IPS-18c (cell line): Measurements from ENCODE around the gene MAGEA6.
"Not testable (repeated sequence)": the region's sequence is repeated elsewhere in the genome, so short reads cannot be mapped to it uniquely, and the experiment has no call there.

ENCODE experiments used
- H3K4me3 ChIP-seq: 2 replicates; pipeline ENCODE4 v1.7.0; 2013; ENCODE audit warnings: low read depth, mild to moderate bottlenecking, low read length, moderate library complexity; ENCODE audit not compliant: insufficient read depth
- H3K9me3 ChIP-seq: one replicate; pipeline ENCODE4 v1.6.1; 2013; ENCODE audit warnings: mild to moderate bottlenecking, low read length, moderate library complexity; ENCODE audit not compliant: control insufficient read depth, insufficient read depth

Gene MAGEA6, protein sequence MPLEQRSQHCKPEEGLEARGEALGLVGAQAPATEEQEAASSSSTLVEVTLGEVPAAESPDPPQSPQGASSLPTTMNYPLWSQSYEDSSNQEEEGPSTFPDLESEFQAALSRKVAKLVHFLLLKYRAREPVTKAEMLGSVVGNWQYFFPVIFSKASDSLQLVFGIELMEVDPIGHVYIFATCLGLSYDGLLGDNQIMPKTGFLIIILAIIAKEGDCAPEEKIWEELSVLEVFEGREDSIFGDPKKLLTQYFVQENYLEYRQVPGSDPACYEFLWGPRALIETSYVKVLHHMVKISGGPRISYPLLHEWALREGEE

DNA sequence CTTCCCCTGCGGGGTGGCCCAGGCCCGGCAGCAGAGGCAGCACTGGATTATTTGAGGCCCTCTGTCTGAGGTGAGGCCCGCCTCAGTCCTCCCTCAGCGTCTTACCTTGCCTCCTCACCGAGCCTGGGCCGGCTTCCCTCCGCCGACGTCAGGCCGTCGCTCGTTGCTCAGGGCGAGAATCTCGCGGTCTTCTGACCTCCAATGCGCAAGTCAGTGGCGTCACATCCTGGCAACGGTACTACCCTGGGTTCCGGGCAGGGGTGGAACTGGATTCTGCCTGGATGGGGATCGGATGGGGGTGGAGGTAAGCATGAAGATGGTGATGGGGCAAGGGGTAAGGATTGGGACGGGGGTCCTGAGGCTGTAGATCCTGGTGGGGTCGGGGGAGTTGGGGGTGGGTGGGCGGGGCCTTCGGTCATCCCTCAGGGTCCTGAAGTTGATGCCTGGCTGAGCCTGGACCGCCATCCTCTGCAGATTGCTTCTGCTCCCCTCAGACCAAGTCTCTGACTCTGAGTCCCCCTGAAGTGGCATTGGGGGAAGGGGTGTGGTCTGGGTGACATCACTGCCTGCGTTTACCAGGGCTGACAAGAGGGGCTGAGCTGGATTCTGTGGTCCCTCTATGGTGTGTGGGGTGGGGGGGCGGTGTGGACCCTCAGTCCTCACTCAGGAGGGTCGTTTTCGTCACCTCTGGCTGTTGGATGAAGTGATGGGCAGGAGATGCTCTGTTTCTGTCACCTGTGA is at the start of gene MAGEA6:
TSS of gene MAGEA6 (minus strand) at position 141 of the 741 bp plus-strand sequence. CDS start 2,039 bp downstream, outside the sequence.
- H3K4me3 ChIP-seq, H3K9me3 ChIP-seq: not testable (repeated sequence)

- H3K4me3 ChIP-seq, result no peak overlapping the region
Measured at GRCh38 chrX:152819266-152819665, 49.8 kb upstream of the MAGEA6 start.

DNA sequence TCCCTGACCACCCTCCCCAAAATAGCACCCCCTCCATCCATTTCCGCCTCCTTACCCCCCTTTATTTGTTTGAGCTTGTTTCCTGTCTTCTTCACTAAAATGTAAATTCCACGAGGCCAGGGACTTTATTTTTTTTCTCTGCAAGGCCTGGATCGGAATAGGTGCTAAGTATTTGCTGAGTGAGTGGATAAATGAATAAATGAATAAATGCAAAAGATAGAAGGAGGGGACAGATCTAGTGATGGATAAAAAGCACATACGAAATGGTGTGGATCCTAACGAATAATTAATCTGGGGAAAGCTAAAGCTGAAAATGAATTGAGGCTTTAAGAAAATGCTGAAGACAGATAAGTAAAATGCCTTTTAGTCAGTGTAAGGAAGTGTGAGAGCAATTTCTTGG is 48.9 kb upstream of the MAGEA6 start:
- Histone ChIP-seq H3K4me3 (no peak overlapping the region), H3K9me3 (peaks cover 3% of the 10 kb centered on the region)

More at GRCh38 chrX:152819266-152819665, 49.8 kb upstream of the MAGEA6 start:
- H3K9me3 ChIP-seq, result peaks cover 3% of the 10 kb centered on the region

- peaks cover 3% of the 10 kb centered on the region for H3K9me3 ChIP-seq
- no peak overlapping the region for H3K4me3 ChIP-seq
Measured at GRCh38 chrX:152817078-152817764, 47.7 kb upstream of the MAGEA6 start.

DNA sequence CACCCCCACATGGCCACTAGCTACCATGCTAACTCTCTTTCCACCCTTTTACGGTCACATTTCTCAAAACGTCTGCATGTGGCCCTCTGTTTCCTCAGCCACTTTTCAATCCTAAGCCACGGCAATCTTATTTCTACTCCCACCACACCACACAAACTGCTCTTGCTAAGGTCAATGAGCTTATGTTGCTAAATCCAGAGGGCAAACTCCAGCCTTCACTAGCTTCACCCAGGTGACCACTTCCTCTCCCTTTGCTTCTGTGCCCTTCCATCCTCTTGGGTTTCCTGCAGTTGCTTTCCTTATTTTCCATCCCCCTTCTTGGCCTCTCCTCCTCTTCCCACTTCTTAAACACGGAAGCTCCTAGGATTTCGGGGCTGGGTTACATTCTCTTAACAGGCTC is 44.6 kb upstream of the MAGEA6 start:
- Histone ChIP-seq H3K9me3 (peaks cover 2% of the 10 kb centered on the region), H3K4me3 (no peak overlapping the region; the same call in 1 of the 2 replicates)

- peaks cover 2% of the 10 kb centered on the region for H3K9me3 ChIP-seq
Measured at GRCh38 chrX:152813206-152813605, 43.7 kb upstream of the MAGEA6 start.

GRCh38 chrX:152810403-152810802 is 40.9 kb upstream of the MAGEA6 start:
- Histone ChIP-seq H3K4me3 (no peak overlapping the region), H3K9me3 (peaks cover 5% of the 10 kb centered on the region)

More at GRCh38 chrX:152813206-152813605, 43.7 kb upstream of the MAGEA6 start:
- no peak overlapping the region for H3K4me3 ChIP-seq

DNA sequence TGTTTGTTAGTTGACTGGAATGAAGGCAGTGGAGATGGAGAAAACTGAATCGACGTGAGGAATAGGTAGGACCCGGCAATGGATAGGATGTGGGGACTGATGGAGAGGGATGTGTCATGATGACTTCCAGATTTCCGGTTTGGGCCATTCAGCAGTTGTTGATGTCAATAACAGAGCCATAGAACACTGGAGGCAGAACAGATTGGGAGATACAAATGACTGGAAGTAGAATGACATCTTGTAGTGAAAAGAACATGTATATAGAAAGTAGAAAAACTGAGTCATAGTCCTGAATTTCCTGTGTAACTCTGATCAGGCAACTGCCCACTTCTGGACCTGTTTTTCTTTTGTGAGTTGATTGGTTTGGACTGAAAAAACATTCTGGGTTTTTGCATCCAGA is 36.5 kb upstream of the MAGEA6 start:
- H3K9me3 ChIP-seq, result peaks cover 4% of the 10 kb centered on the region

DNA sequence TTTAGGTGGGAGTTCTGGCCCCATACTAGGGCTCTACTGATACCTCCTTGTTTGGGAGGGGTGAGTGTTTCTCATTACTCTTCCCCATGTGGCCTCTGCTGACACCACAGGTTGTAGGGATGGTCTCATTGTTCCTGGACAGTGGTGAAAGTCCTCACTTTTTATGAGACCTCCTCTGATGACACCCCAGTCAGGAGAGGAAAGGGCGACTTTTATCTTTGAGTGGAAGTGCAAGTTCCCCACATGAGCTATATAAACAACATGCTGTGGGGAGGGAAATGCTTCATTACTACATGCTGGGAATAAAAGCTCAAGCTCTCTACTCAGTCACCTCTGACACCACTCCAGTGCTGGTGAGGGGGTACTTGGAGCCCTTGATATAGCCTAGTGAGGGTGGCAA is 29.5 kb upstream of the MAGEA6 start:
- peaks cover 4% of the 10 kb centered on the region for H3K9me3 ChIP-seq
- no peak overlapping the region for H3K4me3 ChIP-seq

More for the DNA sequence above, 36.5 kb upstream of the MAGEA6 start:
- H3K4me3 ChIP-seq, result no peak overlapping the region

DNA sequence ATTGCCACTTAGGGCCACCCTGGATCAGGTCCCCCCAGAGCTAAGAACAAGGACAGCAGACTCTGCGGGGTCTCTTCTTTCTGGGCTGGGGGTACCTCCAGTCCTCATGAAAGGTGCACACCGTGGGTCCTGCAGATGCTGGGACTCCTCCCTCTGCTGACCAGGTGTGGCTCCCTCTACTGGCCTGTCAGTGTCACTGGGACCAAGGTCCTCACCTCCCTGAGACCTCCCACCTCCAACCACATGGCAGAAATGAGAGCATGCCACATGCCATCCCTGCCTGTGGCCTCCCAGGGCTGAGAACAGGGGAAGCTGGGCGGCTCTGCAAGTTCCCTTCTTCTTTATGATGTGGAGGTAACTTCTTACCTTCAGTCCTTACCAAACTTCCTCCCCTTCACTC is 17.6 kb upstream of the MAGEA6 start:
- not testable (repeated sequence) for H3K9me3 ChIP-seq, H3K4me3 ChIP-seq

GRCh38 chrX:152766562-152766961 is 2.9 kb downstream of the MAGEA6 start:
- not testable (repeated sequence) for H3K4me3 ChIP-seq, H3K9me3 ChIP-seq

- not testable (repeated sequence) for H3K4me3 ChIP-seq, H3K9me3 ChIP-seq
Measured at GRCh38 chrX:152761582-152761981, 7.9 kb downstream of the MAGEA6 start.

GRCh38 chrX:152759544-152759943 is 9.9 kb downstream of the MAGEA6 start:
- not testable (repeated sequence) for H3K4me3 ChIP-seq, H3K9me3 ChIP-seq

DNA sequence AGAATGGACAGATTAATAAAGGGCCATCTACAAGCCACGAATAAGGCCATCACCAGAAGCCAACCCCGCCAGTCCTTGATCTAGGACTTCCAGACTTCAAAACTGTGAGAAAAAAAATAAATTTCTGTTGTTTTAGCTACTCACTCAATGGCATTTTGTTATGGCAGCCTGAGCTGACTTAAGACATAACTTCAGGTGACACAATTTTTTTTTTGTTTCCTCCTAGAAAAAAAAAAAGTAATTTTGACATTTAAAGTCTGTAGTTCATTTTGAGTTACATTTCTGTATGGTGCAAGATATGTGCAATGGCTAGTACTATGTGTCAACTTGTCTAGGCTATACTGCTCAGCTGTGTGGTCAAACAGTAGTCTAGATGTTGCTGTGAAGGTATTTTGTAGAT is 10.6 kb downstream of the MAGEA6 start, which contains the start of gene CSAG3:
TSS of gene CSAG3 (plus strand) at position 301 of the 400 bp plus-strand sequence.
- not testable (repeated sequence) for H3K9me3 ChIP-seq, H3K4me3 ChIP-seq

DNA sequence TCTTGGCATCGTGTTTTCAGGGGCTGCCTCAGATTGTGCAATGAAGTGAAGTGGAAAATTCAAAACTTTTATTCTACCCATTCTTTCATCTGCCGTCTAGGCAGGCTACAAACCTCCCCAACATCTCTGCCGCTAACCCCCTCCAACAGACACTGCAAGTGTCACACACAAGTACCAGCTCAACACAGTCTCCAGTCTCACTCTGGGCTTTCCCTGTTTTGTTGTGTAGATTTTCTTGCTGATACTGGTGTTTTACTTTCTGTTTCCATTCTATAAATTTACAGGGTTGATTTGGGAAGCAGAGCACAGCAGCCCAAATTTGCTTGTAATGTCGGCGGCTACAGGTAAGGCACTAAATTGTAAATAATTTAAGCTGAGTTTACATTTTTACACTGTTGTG is 14.6 kb downstream of the MAGEA6 start:
- H3K4me3 ChIP-seq, H3K9me3 ChIP-seq: not testable (repeated sequence)

- not testable (repeated sequence) for H3K4me3 ChIP-seq, H3K9me3 ChIP-seq
Measured at GRCh38 chrX:152753686-152754650, 15.5 kb downstream of the MAGEA6 start, which contains the start of gene MAGEA2. Gene MAGEA2 (minus strand): TSS chrX:152753842. CDS start chrX:152751363, 2,479 bp downstream.

DNA sequence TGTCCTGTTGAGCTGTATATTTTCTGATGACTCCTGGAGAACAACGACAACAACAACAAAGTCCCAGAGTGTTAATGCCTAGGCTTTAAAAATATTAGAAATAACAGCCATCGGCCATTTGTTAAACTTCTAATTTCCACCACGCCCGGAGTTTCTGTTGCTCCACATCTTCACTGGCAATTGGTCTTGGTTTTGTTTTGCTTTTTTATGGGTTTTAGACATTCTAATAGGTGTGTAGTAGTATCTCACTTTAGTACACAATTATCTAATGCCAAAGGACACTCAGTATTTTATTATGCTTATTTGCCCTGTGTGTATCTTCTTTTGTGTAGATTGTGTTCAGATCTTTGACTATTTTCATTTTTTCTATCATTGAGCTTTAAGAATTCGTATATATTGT is 30.9 kb downstream of the MAGEA6 start:
- Histone ChIP-seq H3K9me3 (peaks cover 10% of the 10 kb centered on the region), H3K4me3 (no peak overlapping the region)
